Mesenchymal stem cell (in vitro differentiated cells and primary cell): ENCODE results near the gene CFTR.

ENCODE experiments used
- DNase-seq: peaks from one replicate; pipeline ENCODE4 v3.0.0-alpha.2; 2013
- H2AFZ ChIP-seq: one replicate; pipeline ENCODE4 v1.6.1; 2013; ENCODE audit warnings: low read depth, mild to moderate bottlenecking, control low read depth, inconsistent platforms, low read length, moderate library complexity
- H2AK5ac ChIP-seq: 2 replicates; pipeline ENCODE4 v1.6.1; 2013; ENCODE audit warnings: low read length, moderate library complexity, mild to moderate bottlenecking, inconsistent platforms; ENCODE audit not compliant: severe bottlenecking
- H2BK120ac ChIP-seq: one replicate; pipeline ENCODE4 v1.6.1; 2013; ENCODE audit warnings: low read depth, mild to moderate bottlenecking, inconsistent platforms, low read length, moderate library complexity
- H2BK12ac ChIP-seq, 2 experiments: one replicate each; pipeline ENCODE4 v1.6.1; 2013; ENCODE audit warnings: inconsistent platforms in 2 of 2, low read length in 2 of 2, mild to moderate bottlenecking in 2 of 2, moderate library complexity in 2 of 2, control low read depth in 1 of 2
- H2BK15ac ChIP-seq: one replicate; pipeline ENCODE4 v1.6.1; 2013; ENCODE audit warnings: mild to moderate bottlenecking, low read depth, inconsistent platforms; ENCODE audit not compliant: poor library complexity, severe bottlenecking
- H2BK5ac ChIP-seq: 2 replicates; pipeline ENCODE4 v1.6.1; 2013; ENCODE audit warnings: low read depth, mild to moderate bottlenecking, low read length, control low read depth, inconsistent platforms; ENCODE audit not compliant: poor library complexity, severe bottlenecking
- H3K14ac ChIP-seq, 2 experiments: one replicate each; pipeline ENCODE4 v1.6.1; 2013; ENCODE audit warnings: inconsistent platforms in 2 of 2, low read length in 2 of 2, control low read depth in 1 of 2, mild to moderate bottlenecking in 1 of 2, moderate library complexity in 1 of 2
- H3K18ac ChIP-seq, 2 experiments: one replicate each; pipeline ENCODE4 v1.6.1; 2013; ENCODE audit warnings: inconsistent platforms in 2 of 2, low read length in 2 of 2, control low read depth in 1 of 2, low read depth in 1 of 2, mild to moderate bottlenecking in 1 of 2
- H3K23ac ChIP-seq, 2 experiments: one replicate each; pipeline ENCODE4 v1.6.1; 2013; ENCODE audit warnings: inconsistent platforms in 2 of 2, low read length in 2 of 2, mild to moderate bottlenecking in 2 of 2, moderate library complexity in 2 of 2, control low read depth in 1 of 2
- H3K27ac ChIP-seq: 2 replicates; pipeline ENCODE4 v1.5.1; 2013; ENCODE audit warnings: mild to moderate bottlenecking, moderate library complexity, low read length, control low read depth, inconsistent platforms; ENCODE audit not compliant: poor library complexity, severe bottlenecking
- H3K27me3 ChIP-seq, 2 experiments: 2 replicates each; pipeline versions ENCODE4 v1.6.1 to v1.7.0; 2013; ENCODE audit warnings: low read length in 2 of 2, mild to moderate bottlenecking in 2 of 2, moderate library complexity in 2 of 2, control low read depth in 1 of 2, inconsistent platforms in 1 of 2; ENCODE audit not compliant: control insufficient read depth in 1 of 2, insufficient read depth in 1 of 2
- H3K36me3 ChIP-seq, 2 experiments: 2 replicates each; pipeline versions ENCODE4 v1.6.1 to v1.7.0; 2013; ENCODE audit warnings: low read length in 2 of 2, control low read depth in 1 of 2, inconsistent platforms in 1 of 2, low read depth in 1 of 2, mild to moderate bottlenecking in 1 of 2; ENCODE audit not compliant: insufficient read depth in 2 of 2, control insufficient read depth in 1 of 2
- H3K4ac ChIP-seq, 2 experiments: one replicate each; pipeline ENCODE4 v1.6.1; 2013; ENCODE audit warnings: inconsistent platforms in 2 of 2, low read length in 2 of 2, mild to moderate bottlenecking in 2 of 2, moderate library complexity in 2 of 2, control low read depth in 1 of 2, low read depth in 1 of 2
- H3K4me1 ChIP-seq: 2 replicates; pipeline ENCODE4 v1.6.1; 2013; ENCODE audit warnings: low read depth, low read length, control low read depth; ENCODE audit not compliant: control insufficient read depth, insufficient read depth
- H3K4me2 ChIP-seq: 2 replicates; pipeline ENCODE4 v1.6.1; 2013; ENCODE audit warnings: low read length, mild to moderate bottlenecking, inconsistent platforms; ENCODE audit not compliant: poor library complexity, severe bottlenecking
- H3K4me3 ChIP-seq, 2 experiments: 2 replicates each; pipeline versions ENCODE4 v1.5.1 to v1.7.0; 2013; ENCODE audit warnings: low read length in 2 of 2, mild to moderate bottlenecking in 2 of 2, control low read depth in 1 of 2, low read depth in 1 of 2; ENCODE audit not compliant: insufficient read depth in 1 of 2
- H3K79me1 ChIP-seq: replicated peaks from 2 replicates; pipeline ENCODE4 v1.6.1; 2013; ENCODE audit warnings: mild to moderate bottlenecking, control low read depth, low read length, inconsistent platforms; ENCODE audit not compliant: poor library complexity, severe bottlenecking
- H3K9ac ChIP-seq: 2 replicates; pipeline ENCODE4 v1.7.0; 2013; ENCODE audit warnings: mild to moderate bottlenecking, low read length, moderate library complexity
- H3K9me3 ChIP-seq: 2 replicates; pipeline ENCODE4 v1.7.0; 2013; ENCODE audit warnings: mild to moderate bottlenecking, low read length; ENCODE audit not compliant: control insufficient read depth
- H4K8ac ChIP-seq: one replicate; pipeline ENCODE4 v1.6.1; 2013; ENCODE audit warnings: inconsistent platforms, mild to moderate bottlenecking, low read length, moderate library complexity
- H4K91ac ChIP-seq: one replicate; pipeline ENCODE4 v1.6.1; 2013; ENCODE audit warnings: mild to moderate bottlenecking, low read length, inconsistent platforms
- WGBS: methylation state at CpG from one replicate; pipeline ENCODE4 v1.1.7; 2013; ENCODE audit warnings: mixed read lengths; 5-methylcytosine and 5-hydroxymethylcytosine counted together

CFTR gene

GRCh38 chr7:117683430-117684175 lies 203.8 kb downstream of the CFTR start:
- Histone ChIP-seq H3K27me3 (peaks cover 0 to 14% of the 10 kb centered on the region in 2 experiments), H3K4me2 (no peak overlapping the region), H3K4me3 (no peak overlapping the region), H4K8ac (no peak overlapping the region), H3K79me1 (no peaks in the 10 kb centered on the region), H3K27ac (no peak overlapping the region), H3K4ac (no peak overlapping the region), H2BK5ac (no peak overlapping the region), H2BK15ac (no peak overlapping the region), H2AFZ (no peak overlapping the region), H4K91ac (no peak overlapping the region), H3K9me3 (no peaks in the 10 kb centered on the region), H2BK12ac (no peak overlapping the region), H2AK5ac (no peak overlapping the region), H3K36me3 (no peaks in the 10 kb centered on the region), H3K18ac (no peak overlapping the region), H2BK120ac (no peak overlapping the region), H3K9ac (peak overlapping the region; percentile 43), H3K4me1 (no peaks in the 10 kb centered on the region), H3K14ac (no peak overlapping the region), H3K23ac (no peak overlapping the region)
- peak; percentile 18 for DNase-seq
- WGBS, result 92% methylated on average over 7 of the region's 8 CpGs

GRCh38 chr7:117685795-117686194 lies 206.0 kb downstream of the CFTR start:
- Histone ChIP-seq H3K79me1 (no peaks in the 10 kb centered on the region), H2BK15ac (no peak overlapping the region), H2BK5ac (no peak overlapping the region), H3K27me3 (peaks cover 0 to 3% of the 10 kb centered on the region in 2 experiments), H2AFZ (no peak overlapping the region), H2BK12ac (no peak overlapping the region), H2AK5ac (no peak overlapping the region), H2BK120ac (no peak overlapping the region), H3K4me1 (no peaks in the 10 kb centered on the region), H3K27ac (no peak overlapping the region), H3K4me2 (no peak overlapping the region), H3K23ac (no peak overlapping the region), H3K36me3 (no peaks in the 10 kb centered on the region), H3K4ac (no peak overlapping the region), H4K8ac (no peak overlapping the region), H3K9ac (no peak overlapping the region), H3K18ac (no peak overlapping the region), H4K91ac (no peak overlapping the region), H3K4me3 (no peak overlapping the region), H3K14ac (no peak overlapping the region), H3K9me3 (no peaks in the 10 kb centered on the region)
- DNase-seq, result no peak

GRCh38 chr7:117686311-117686935 lies 206.6 kb downstream of the CFTR start:
- no peak overlapping the region for H3K4me3 ChIP-seq

GRCh38 chr7:117688126-117688525 lies 208.3 kb downstream of the CFTR start:
- WGBS, result 100% methylated on average over 1 of the region's 2 CpGs
- no peak overlapping the region for H2AK5ac ChIP-seq
- H3K14ac ChIP-seq, result no peak overlapping the region
- H3K23ac ChIP-seq, result no peak overlapping the region
- H3K4ac ChIP-seq, result no peak overlapping the region
- no peak overlapping the region for H2BK120ac ChIP-seq
- H2AFZ ChIP-seq, result no peak overlapping the region
- no peak overlapping the region for H4K91ac ChIP-seq
- H3K9me3 ChIP-seq, result no peaks in the 10 kb centered on the region
- no peak overlapping the region for H3K18ac ChIP-seq
- no peak overlapping the region for H2BK15ac ChIP-seq
- no peaks in the 10 kb centered on the region for H3K36me3 ChIP-seq
- H3K27ac ChIP-seq, result no peak overlapping the region
- H2BK12ac ChIP-seq, result no peak overlapping the region
- H3K9ac ChIP-seq, result no peak overlapping the region
- DNase-seq, result no peak
- H3K4me2 ChIP-seq, result no peak overlapping the region
- no peak overlapping the region for H3K4me3 ChIP-seq
- no peak overlapping the region for H2BK5ac ChIP-seq
- H3K4me1 ChIP-seq, result no peaks in the 10 kb centered on the region
- no peaks in the 10 kb centered on the region for H3K79me1 ChIP-seq
- H3K27me3 ChIP-seq, result no peaks in the 10 kb centered on the region
- no peak overlapping the region for H4K8ac ChIP-seq

More at GRCh38 chr7:117686311-117686935, 206.6 kb downstream of the CFTR start:
- no peak overlapping the region for H4K91ac ChIP-seq
- H2BK12ac ChIP-seq, result no peak overlapping the region
- no peak overlapping the region for H3K14ac ChIP-seq
- H3K36me3 ChIP-seq, result no peaks in the 10 kb centered on the region
- H3K9ac ChIP-seq, result no peak overlapping the region
- no peak overlapping the region for H3K27ac ChIP-seq
- no peak overlapping the region for H3K4ac ChIP-seq
- H3K9me3 ChIP-seq, result no peaks in the 10 kb centered on the region
- H3K27me3 ChIP-seq, result no peaks in the 10 kb centered on the region
- H2AK5ac ChIP-seq, result no peak overlapping the region
- H3K23ac ChIP-seq, result no peak overlapping the region
- DNase-seq, result no peak
- no peak overlapping the region for H2AFZ ChIP-seq
- no peak overlapping the region for H4K8ac ChIP-seq
- no peak overlapping the region for H2BK120ac ChIP-seq
- no peak overlapping the region for H2BK15ac ChIP-seq
- H3K4me2 ChIP-seq, result no peak overlapping the region
- no peak overlapping the region for H2BK5ac ChIP-seq
- no peaks in the 10 kb centered on the region for H3K4me1 ChIP-seq
- H3K79me1 ChIP-seq, result no peaks in the 10 kb centered on the region
- H3K18ac ChIP-seq, result no peak overlapping the region
